Renal cortical epithelial cell (primary cell): ENCODE measurements around the gene TDRD7. TPM values are rescaled to one million over a fixed set of nuclear protein-coding genes. Genes with fewer than 3 reads are reported as not detected.

Source experiments
- DNase-seq: peaks from one replicate; pipeline ENCODE4 v3.0.0-alpha.2; 2011; ENCODE audit warnings: low read depth
- total RNA-seq: library from RNA; depleted of rRNA; stranded (reverse); fragments of >200 nt; gene quantifications from 2 replicates; pipeline ENCODE4 v1.2.3, GENCODE V29; 2014

Gene TDRD7
- total RNA-seq, 1 donor from 2014 or later = 17.1 TPM

DNA sequence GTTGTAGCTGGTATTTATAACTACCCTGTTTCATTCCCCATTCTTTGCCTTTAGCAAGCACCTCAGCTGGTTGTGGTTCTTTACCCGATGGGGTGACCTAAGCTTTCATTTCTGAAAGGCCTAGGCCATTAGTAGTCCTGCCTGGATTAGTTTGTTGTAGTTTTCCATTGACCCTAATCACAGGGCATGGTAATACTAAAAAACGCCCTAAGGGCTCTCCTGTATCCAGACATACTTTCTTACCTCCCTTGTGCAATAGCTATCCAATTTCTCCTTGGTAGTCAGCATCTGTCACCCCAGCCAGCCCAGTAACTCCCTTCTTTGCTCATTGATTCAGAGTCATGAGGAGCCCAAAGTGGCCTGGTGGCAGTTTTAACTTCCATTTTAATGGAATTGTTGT, 113.6 kb downstream of the TDRD7 start:
- peak; percentile 96 for DNase-seq

GRCh38 chr9:97526895-97527575, 115.1 kb downstream of the TDRD7 start:
- DNase-seq = no peak

GRCh38 chr9:97527626-97528528, 116.0 kb downstream of the TDRD7 start:
- no peak for DNase-seq

DNA sequence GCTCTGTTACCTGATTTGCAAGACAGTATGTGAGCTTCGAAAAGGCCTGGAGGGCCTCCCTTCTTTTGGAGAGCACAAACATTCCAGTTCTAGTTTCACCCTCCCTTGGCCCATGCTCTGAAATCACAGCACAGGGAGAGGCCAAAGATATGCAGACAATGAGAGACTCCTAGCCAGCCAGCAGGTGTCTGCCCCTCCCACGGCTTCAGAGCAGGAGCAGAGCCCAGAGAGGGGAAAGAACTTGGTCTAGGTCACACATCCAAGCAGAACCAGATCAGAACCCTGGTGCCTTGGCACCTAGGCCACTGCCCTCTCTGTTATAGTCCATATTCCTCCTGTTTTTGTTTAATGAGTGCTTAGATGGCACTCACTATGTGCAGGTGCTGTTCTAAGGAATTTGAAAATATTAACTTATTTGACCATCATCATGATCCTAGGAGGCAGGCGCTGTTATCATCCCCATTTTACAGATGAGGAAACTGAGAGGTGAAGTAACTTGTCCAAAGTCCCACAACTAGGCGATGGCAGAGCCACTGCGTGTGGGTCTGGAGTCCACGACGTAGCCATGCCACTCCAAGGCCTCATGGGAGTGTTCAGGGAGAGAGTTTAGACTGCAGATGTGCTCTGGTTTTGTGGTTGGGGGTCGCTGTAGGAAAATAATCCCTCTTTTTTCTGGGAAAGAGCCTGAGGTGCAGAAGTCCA, 116.8 kb downstream of the TDRD7 start:
- no peak for DNase-seq

- no peak for DNase-seq
Measured at GRCh38 chr9:97529363-97530076, 117.6 kb downstream of the TDRD7 start.

DNA sequence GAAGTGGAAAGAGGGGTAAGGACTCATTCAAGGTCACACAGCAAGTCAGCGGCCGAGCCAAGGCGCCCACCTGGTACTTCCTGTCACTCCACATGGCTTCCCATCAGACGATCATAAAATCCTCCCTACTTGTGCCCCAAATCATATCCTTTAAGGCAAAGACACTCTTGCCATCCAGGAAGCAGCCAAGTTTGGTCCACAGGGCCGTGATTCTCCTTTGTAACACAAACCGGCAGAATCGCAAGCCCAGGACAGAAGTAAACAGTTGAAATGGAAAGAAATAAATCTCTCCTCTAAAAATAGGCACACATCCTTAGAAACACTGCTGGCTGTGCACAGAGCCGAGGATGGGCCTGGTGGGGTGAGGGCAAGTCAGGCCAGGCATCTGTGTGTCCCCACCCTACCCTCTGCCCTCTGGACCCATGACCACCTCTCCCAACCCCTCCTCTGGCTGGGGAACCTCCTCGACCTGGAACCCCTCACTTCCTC, 120.0 kb downstream of the TDRD7 start:
- no peak for DNase-seq

GRCh38 chr9:97534185-97534584, 122.3 kb downstream of the TDRD7 start:
- DNase-seq = no peak

DNA sequence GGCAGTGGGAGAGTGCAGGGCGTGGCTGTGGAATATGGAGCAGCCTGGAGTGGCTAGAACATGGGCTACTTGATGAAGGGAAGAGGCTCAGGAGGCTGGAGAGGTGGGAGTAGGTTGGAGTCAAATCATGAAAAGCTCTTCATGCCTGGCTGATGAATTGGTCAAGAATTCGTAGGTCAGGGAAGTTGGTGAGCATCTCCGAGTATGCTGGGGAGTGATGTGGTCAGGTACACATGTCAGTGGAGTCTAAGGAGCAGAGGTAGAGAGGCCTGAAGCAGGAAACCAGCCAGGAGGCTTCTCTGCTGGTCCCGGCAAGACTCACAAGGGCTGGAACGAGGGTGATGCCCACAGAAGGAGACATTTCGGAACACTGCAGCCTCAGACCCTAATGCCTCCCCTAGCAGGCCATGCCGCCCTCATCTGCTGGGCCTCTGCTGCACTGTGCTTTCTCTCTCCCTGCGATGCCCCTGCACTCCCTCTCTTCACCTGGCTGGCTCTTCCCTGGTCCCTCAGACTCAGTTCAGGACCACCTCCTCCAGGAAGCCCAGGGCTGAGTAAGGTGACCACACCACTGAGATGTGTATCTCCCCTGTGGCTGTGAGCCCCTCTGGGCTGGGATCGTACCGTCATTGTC, 123.2 kb downstream of the TDRD7 start:
- DNase-seq = no peak

GRCh38 chr9:97535771-97536170, 123.9 kb downstream of the TDRD7 start:
- DNase-seq = no peak

GRCh38 chr9:97536480-97536879, 124.6 kb downstream of the TDRD7 start:
- DNase-seq = no peak

- peak; percentile 65 for DNase-seq
Measured at GRCh38 chr9:97543561-97543960, 131.7 kb downstream of the TDRD7 start.

DNA sequence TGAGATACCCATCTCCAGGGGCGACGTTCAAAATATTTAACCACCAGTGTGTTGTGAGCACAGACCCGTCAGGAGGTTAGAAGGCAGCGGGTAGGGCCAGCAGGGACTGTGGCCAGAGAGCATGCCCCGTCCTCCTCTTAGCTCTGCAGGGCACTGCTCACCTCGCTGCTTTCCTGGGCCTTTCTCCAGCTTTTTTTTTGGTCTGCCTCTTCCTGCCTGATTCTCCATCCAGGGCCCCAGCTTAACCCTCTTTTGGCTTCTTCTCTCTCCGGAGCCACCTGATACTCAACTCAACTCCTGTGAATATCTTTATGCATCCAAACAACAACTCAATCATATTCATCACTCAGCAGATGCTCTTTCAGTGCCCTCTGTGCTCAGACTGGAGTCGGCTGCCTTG, 133.6 kb downstream of the TDRD7 start:
- no peak for DNase-seq

Other genes with a start within 250 kb of the TDRD7 start
- gene CCDC180, start 104.4 kb upstream of the TDRD7 start, total RNA-seq = 0.17 and 1.5 TPM in 2 replicates
- gene TMOD1, start 89.6 kb downstream of the TDRD7 start, total RNA-seq = 1.6 and 6.5 TPM in 2 replicates
- gene TSTD2, start 221.3 kb downstream of the TDRD7 start, total RNA-seq = 13.5 and 31.4 TPM in 2 replicates
- 40.5 and 54.4 TPM in 2 replicates for gene NCBP1, start 221.7 kb downstream of the TDRD7 start, total RNA-seq